ENCODE measurements around the gene WBP1L.
"Not testable (repeated sequence)": the region's sequence is repeated elsewhere in the genome, so short reads cannot be mapped to it uniquely, and the experiment has no call there.

WBP1L gene

GRCh38 chr10:102850025-102850518, 106.3 kb downstream of the WBP1L start:
- in situ Hi-C loops (cut with HindIII; ENCODE audit: low sequenced_read_pairs): no loop called here
- DNase-seq (ENCODE audit: low read depth, low spot score): no peak
- no peak for TF ChIP-seq CTCF (IDR thresholded peaks at IDR 0.05; ENCODE audit: low read depth, low read length)
- no peak overlapping the region for H3K4me3 ChIP-seq (ENCODE audit: low read depth, low read length)

- H3K4me3 ChIP-seq (ENCODE audit: low read depth, low read length); DNase-seq (ENCODE audit: low read depth, low spot score); in situ Hi-C loops (cut with HindIII; ENCODE audit: low sequenced_read_pairs): not testable (repeated sequence)
Measured at GRCh38 chr10:102853237-102853636, 109.5 kb downstream of the WBP1L start.

- peak; percentile 95 for DNase-seq (ENCODE audit: low read depth, low spot score)
- H3K4me3 ChIP-seq (ENCODE audit: low read depth, low read length); in situ Hi-C loops (cut with HindIII; ENCODE audit: low sequenced_read_pairs): not testable (repeated sequence)
Measured at GRCh38 chr10:102855731-102856436, 112.1 kb downstream of the WBP1L start.

GRCh38 chr10:102856758-102857424, 113.1 kb downstream of the WBP1L start:
- in situ Hi-C loops (cut with HindIII; ENCODE audit: low sequenced_read_pairs): no loop called here
- no peak for TF ChIP-seq CTCF (IDR thresholded peaks at IDR 0.05; ENCODE audit: low read depth, low read length)
- H3K4me3 ChIP-seq (ENCODE audit: low read depth, low read length): no peak overlapping the region
- DNase-seq (ENCODE audit: low read depth, low spot score): no peak

- no peak for TF ChIP-seq CTCF (IDR thresholded peaks at IDR 0.05; ENCODE audit: low read depth, low read length)
- in situ Hi-C loops (cut with HindIII; ENCODE audit: low sequenced_read_pairs): no loop called here
- DNase-seq (ENCODE audit: low read depth, low spot score): no peak
- no peak overlapping the region for H3K4me3 ChIP-seq (ENCODE audit: low read depth, low read length)
Measured at GRCh38 chr10:102859911-102860310, 116.2 kb downstream of the WBP1L start.

- no peak for TF ChIP-seq CTCF (IDR thresholded peaks at IDR 0.05; ENCODE audit: low read depth, low read length)
- in situ Hi-C loops (cut with HindIII; ENCODE audit: low sequenced_read_pairs): no loop called here
Measured at GRCh38 chr10:102863660-102864059, 119.9 kb downstream of the WBP1L start.

GRCh38 chr10:102865620-102866019, 121.9 kb downstream of the WBP1L start:
- no peak for TF ChIP-seq CTCF (IDR thresholded peaks at IDR 0.05; ENCODE audit: low read depth, low read length)
- no peak for DNase-seq (ENCODE audit: low read depth, low spot score)
- no peak overlapping the region for H3K4me3 ChIP-seq (ENCODE audit: low read depth, low read length)
- in situ Hi-C loops (cut with HindIII; ENCODE audit: low sequenced_read_pairs): no loop called here

More at GRCh38 chr10:102863660-102864059, 119.9 kb downstream of the WBP1L start:
- no peak for DNase-seq (ENCODE audit: low read depth, low spot score)
- H3K4me3 ChIP-seq (ENCODE audit: low read depth, low read length): no peak overlapping the region
